Neural cell (in vitro differentiated cells): Measurements from ENCODE around the gene HIVEP3. TPM values are rescaled to one million over a fixed set of nuclear protein-coding genes. Genes with fewer than 3 reads are reported as not detected.

Source experiments
- H2AFZ ChIP-seq: fragments of 200-600, 300-800 bp; sonication (generic), shearing (Covaris generic); 2 replicates; pipeline ENCODE4 v1.6.0; 2014; ENCODE audit warnings: low read depth, mild to moderate bottlenecking, antibody characterized with exemption, low read length, moderate library complexity
- H3F3A ChIP-seq: fragments of 200-600 bp; shearing (Covaris generic); 2 replicates; pipeline ENCODE4 v1.6.1; 2016; ENCODE audit warnings: mild to moderate bottlenecking, moderate library complexity, mixed read lengths, antibody characterized with exemption, low read length; ENCODE audit not compliant: insufficient read depth, poor library complexity, severe bottlenecking
- H3K27ac ChIP-seq: fragments of 200-600, 300-800 bp; sonication (generic), shearing (Covaris generic); 2 replicates; pipeline ENCODE4 v1.5.1; 2014; ENCODE audit warnings: mild to moderate bottlenecking, low read length, moderate library complexity
- H3K27me3 ChIP-seq: fragments of 300-800, 200-600 bp; sonication (generic), shearing (Covaris generic); 2 replicates; pipeline ENCODE4 v1.6.0; 2014; ENCODE audit warnings: mild to moderate bottlenecking, low read depth, low read length, moderate library complexity; ENCODE audit not compliant: insufficient read depth
- H3K36me3 ChIP-seq: fragments of 300-800, 200-600 bp; sonication (generic), shearing (Covaris generic); 2 replicates; pipeline ENCODE4 v1.5.1; 2014; ENCODE audit warnings: mild to moderate bottlenecking, antibody characterized with exemption, low read length, moderate library complexity; ENCODE audit not compliant: insufficient read depth
- H3K4me2 ChIP-seq: fragments of 300-800, 200-600 bp; sonication (generic), shearing (Covaris generic); 2 replicates; pipeline ENCODE4 v1.6.0; 2014; ENCODE audit warnings: mild to moderate bottlenecking, low read length
- H3K4me3 ChIP-seq: fragments of 300-800, 200-600 bp; sonication (generic), shearing (Covaris generic); 2 replicates; pipeline ENCODE4 v1.5.1; 2014; ENCODE audit warnings: mild to moderate bottlenecking, low read length, moderate library complexity
- H3K79me2 ChIP-seq: fragments of 200-600 bp; shearing (Covaris generic); replicated peaks from 2 replicates; pipeline ENCODE4 v1.6.0; 2014; ENCODE audit warnings: mild to moderate bottlenecking, low read length, moderate library complexity; ENCODE audit not compliant: insufficient read depth
- H3K9ac ChIP-seq: fragments of 300-800, 200-600 bp; sonication (generic), shearing (Covaris generic); 2 replicates; pipeline ENCODE4 v1.6.1; 2016; ENCODE audit warnings: mild to moderate bottlenecking, low read length, mixed read lengths
- H3K9me2 ChIP-seq: fragments of 200-600 bp; shearing (Covaris generic); 2 replicates; pipeline ENCODE4 v1.6.1; 2016; ENCODE audit warnings: mild to moderate bottlenecking, low read length, mixed read lengths; ENCODE audit not compliant: insufficient read depth
- H3K9me3 ChIP-seq: fragments of 200-600, 300-800 bp; sonication (generic), shearing (Covaris generic); 2 replicates; pipeline ENCODE4 v1.6.1; 2016; ENCODE audit warnings: mild to moderate bottlenecking, mixed run types, low read length, moderate library complexity, mixed read lengths
- H4K20me1 ChIP-seq: fragments of 200-600 bp; shearing (Covaris generic); 2 replicates; pipeline ENCODE4 v1.6.1; 2016; ENCODE audit warnings: mild to moderate bottlenecking, mixed run types; ENCODE audit not compliant: insufficient read depth
- EP300 ChIP-seq: fragments of 450-650 bp; conservative IDR thresholded peaks from 2 replicates; pipeline ENCODE4 v1.6.1; 2014; ENCODE audit warnings: antibody characterized with exemption, mild to moderate bottlenecking, moderate library complexity; ENCODE audit not compliant: poor library complexity, severe bottlenecking
- EZH2 ChIP-seq: fragments of 200-600, 300-800 bp; shearing (Covaris generic), sonication (generic); IDR thresholded peaks from 2 replicates; pipeline ENCODE4 v1.6.1; 2014; ENCODE audit warnings: antibody characterized with exemption, low read length, borderline replicate concordance, mild to moderate bottlenecking; ENCODE audit not compliant: insufficient read depth, poor library complexity, severe bottlenecking
- MXI1 ChIP-seq: fragments of 450-650 bp; conservative IDR thresholded peaks from 2 replicates; pipeline ENCODE4 v1.6.1; 2014; ENCODE audit warnings: antibody characterized with exemption, mild to moderate bottlenecking; ENCODE audit not compliant: poor library complexity, severe bottlenecking
- POLR2AphosphoS5 ChIP-seq: IDR thresholded peaks from 2 replicates; pipeline ENCODE4 v1.6.1; 2012
- RAD21 ChIP-seq: fragments of 450-650 bp; conservative IDR thresholded peaks from 2 replicates; pipeline ENCODE4 v1.6.1; 2014; ENCODE audit warnings: antibody characterized with exemption, mild to moderate bottlenecking, moderate library complexity
- REST ChIP-seq: IDR thresholded peaks from 2 replicates; pipeline ENCODE4 v1.6.1; 2012; ENCODE audit warnings: borderline replicate concordance
- SMC3 ChIP-seq: fragments of 450-650 bp; conservative IDR thresholded peaks from 2 replicates; pipeline ENCODE4 v1.6.1; 2014; ENCODE audit warnings: antibody characterized with exemption, mild to moderate bottlenecking, moderate library complexity; ENCODE audit not compliant: poor library complexity
- TAF1 ChIP-seq: IDR thresholded peaks from 2 replicates; pipeline ENCODE4 v1.6.1; 2012; ENCODE audit warnings: low read depth
- polyA plus RNA-seq: library from polyadenylated mRNA; depleted of rRNA; stranded (reverse); fragments of >200 nt; gene quantifications from 2 replicates; pipeline ENCODE4 v1.2.3, GENCODE V29; 2014
- TF ChIP-seq, protein P1 (sequence below): fragments of 450-650 bp; IDR thresholded peaks from 2 replicates; pipeline ENCODE4 v1.5.1; 2014; ENCODE audit warnings: antibody characterized with exemption, mild to moderate bottlenecking, moderate library complexity; ENCODE audit not compliant: poor library complexity, severe bottlenecking

Gene HIVEP3
- polyA plus RNA-seq, 1 donor from 2014 or later = 2.6 TPM

- no peak overlapping the region for H3K4me2 ChIP-seq
- H3F3A ChIP-seq = no peaks in the 10 kb centered on the region
- no peaks in the 10 kb centered on the region for H3K9me2 ChIP-seq
- H3K4me3 ChIP-seq = no peak overlapping the region
- no peaks in the 10 kb centered on the region for H3K9me3 ChIP-seq
- no peak overlapping the region for H2AFZ ChIP-seq
- no peaks in the 10 kb centered on the region for H3K36me3 ChIP-seq
- H3K9ac ChIP-seq = no peak overlapping the region
- no peaks in the 10 kb centered on the region for H3K27me3 ChIP-seq
- no peaks in the 10 kb centered on the region for H3K79me2 ChIP-seq
- H3K27ac ChIP-seq = no peak overlapping the region
- no peak for TF ChIP-seq POLR2AphosphoS5
- no peak for TF ChIP-seq EZH2
- no peak for TF ChIP-seq SMC3
- TF ChIP-seq TAF1 = no peak
- TF ChIP-seq, protein P1, sequence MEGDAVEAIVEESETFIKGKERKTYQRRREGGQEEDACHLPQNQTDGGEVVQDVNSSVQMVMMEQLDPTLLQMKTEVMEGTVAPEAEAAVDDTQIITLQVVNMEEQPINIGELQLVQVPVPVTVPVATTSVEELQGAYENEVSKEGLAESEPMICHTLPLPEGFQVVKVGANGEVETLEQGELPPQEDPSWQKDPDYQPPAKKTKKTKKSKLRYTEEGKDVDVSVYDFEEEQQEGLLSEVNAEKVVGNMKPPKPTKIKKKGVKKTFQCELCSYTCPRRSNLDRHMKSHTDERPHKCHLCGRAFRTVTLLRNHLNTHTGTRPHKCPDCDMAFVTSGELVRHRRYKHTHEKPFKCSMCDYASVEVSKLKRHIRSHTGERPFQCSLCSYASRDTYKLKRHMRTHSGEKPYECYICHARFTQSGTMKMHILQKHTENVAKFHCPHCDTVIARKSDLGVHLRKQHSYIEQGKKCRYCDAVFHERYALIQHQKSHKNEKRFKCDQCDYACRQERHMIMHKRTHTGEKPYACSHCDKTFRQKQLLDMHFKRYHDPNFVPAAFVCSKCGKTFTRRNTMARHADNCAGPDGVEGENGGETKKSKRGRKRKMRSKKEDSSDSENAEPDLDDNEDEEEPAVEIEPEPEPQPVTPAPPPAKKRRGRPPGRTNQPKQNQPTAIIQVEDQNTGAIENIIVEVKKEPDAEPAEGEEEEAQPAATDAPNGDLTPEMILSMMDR = no peak
- TF ChIP-seq EP300 = no peak
- TF ChIP-seq MXI1 = no peak
- no peak for TF ChIP-seq REST
- TF ChIP-seq RAD21 = no peak
- H4K20me1 ChIP-seq = no peaks in the 10 kb centered on the region
Measured at GRCh38 chr1:41629141-41629540, 289.6 kb downstream of the HIVEP3 start.

DNA sequence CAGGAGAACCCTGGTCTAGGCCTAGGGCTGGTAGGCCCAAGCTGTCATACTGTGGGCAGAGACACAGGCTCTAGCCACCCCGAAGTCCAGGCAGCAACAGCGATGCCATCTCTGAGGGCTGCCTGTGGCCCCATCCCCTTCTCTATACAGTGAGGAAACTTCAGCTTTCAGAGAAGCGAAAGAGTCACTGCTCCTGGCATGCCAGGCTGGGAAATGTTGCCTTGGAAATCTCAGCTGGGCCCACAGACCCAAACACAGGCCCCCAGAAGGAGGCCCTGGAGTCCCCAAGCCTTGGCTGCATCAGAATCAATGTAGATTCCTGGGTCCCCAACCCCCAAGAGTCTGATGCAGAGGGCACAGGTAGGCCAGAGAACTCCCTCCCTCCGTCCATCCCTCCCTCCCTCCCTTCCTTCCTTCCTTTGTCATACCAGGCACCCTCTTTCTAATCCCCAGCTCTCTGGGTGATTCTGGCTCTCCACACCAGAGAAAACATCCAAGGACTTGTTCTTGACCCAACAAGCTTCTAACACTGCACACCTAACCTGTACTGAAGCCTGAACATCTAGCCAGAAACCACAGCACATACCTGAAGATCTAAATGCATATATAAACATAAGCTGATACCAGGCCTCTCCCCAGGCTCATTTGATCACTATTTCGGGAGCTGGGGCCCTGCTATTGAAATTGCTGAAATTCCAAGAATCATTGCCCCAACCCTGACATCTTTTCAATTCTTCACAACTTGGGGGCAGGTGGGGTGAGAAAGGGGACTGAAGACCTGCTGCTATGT lies 291.0 kb downstream of the HIVEP3 start:
- Histone ChIP-seq H3K27me3 (no peaks in the 10 kb centered on the region), H3K79me2 (no peaks in the 10 kb centered on the region), H3K36me3 (no peaks in the 10 kb centered on the region), H3K9me2 (no peaks in the 10 kb centered on the region), H2AFZ (no peak overlapping the region), H3K9me3 (no peaks in the 10 kb centered on the region), H3K4me2 (no peak overlapping the region), H3K4me3 (no peak overlapping the region), H4K20me1 (no peaks in the 10 kb centered on the region), H3K9ac (no peak overlapping the region), H3F3A (no peaks in the 10 kb centered on the region), H3K27ac (no peak overlapping the region)
- TF ChIP-seq, protein P1 = no peak
- TF ChIP-seq MXI1 (no peak), REST (no peak), EZH2 (no peak), RAD21 (no peak), POLR2AphosphoS5 (no peak), EP300 (no peak), SMC3 (no peak), TAF1 (no peak)
